ENCODE data around the gene RREB1. TPM values are rescaled to one million over a fixed set of nuclear protein-coding genes. Genes with fewer than 3 reads are reported as not detected.
"Not testable (repeated sequence)": the region's sequence is repeated elsewhere in the genome, so short reads cannot be mapped to it uniquely, and the experiment has no call there.

RREB1 gene
- total RNA-seq, 1 donor from 2014 or later, result 16.6 TPM

- FAIRE-seq (no peak), DNase-seq (ENCODE audit: low read depth) (peak; percentile 44)
- no peak overlapping the region for H3K4me3 ChIP-seq (ENCODE audit: low read depth, low read length)
- no peak for TF ChIP-seq CTCF (IDR thresholded peaks at IDR 0.05; ENCODE audit: insufficient read depth, low read length, severe bottlenecking)
- H3K36me3 ChIP-seq (ENCODE audit: control insufficient read depth, insufficient read depth, low read length), result no peaks in the 10 kb centered on the region
- H3K27me3 ChIP-seq (ENCODE audit: control insufficient read depth, insufficient read depth, low read length), result no peaks in the 10 kb centered on the region
Measured at GRCh38 chr6:7156643-7157278, 49.0 kb downstream of the RREB1 start.

GRCh38 chr6:7157307-7157706 is 49.5 kb downstream of the RREB1 start:
- not testable (repeated sequence) for H3K27me3 ChIP-seq (ENCODE audit: control insufficient read depth, insufficient read depth, low read length); H3K4me3 ChIP-seq (ENCODE audit: low read depth, low read length); FAIRE-seq; H3K36me3 ChIP-seq (ENCODE audit: control insufficient read depth, insufficient read depth, low read length); DNase-seq (ENCODE audit: low read depth)

- Histone ChIP-seq H3K36me3 (ENCODE audit: control insufficient read depth, insufficient read depth, low read length) (no peaks in the 10 kb centered on the region), H3K4me3 (ENCODE audit: low read depth, low read length) (no peak overlapping the region), H3K27me3 (ENCODE audit: control insufficient read depth, insufficient read depth, low read length) (no peaks in the 10 kb centered on the region)
- TF ChIP-seq CTCF (IDR thresholded peaks at IDR 0.05; ENCODE audit: insufficient read depth, low read length, severe bottlenecking), result no peak
- DNase-seq (ENCODE audit: low read depth), result no peak
- no peak for FAIRE-seq
Measured at GRCh38 chr6:7157752-7158616, 50.2 kb downstream of the RREB1 start.

- FAIRE-seq, result no peak
- TF ChIP-seq CTCF (IDR thresholded peaks at IDR 0.05; ENCODE audit: insufficient read depth, low read length, severe bottlenecking), result no peak
- no peaks in the 10 kb centered on the region for H3K27me3 ChIP-seq (ENCODE audit: control insufficient read depth, insufficient read depth, low read length)
- no peak overlapping the region for H3K4me3 ChIP-seq (ENCODE audit: low read depth, low read length)
- DNase-seq (ENCODE audit: low read depth), result no peak
- peaks cover 4% of the 10 kb centered on the region for H3K36me3 ChIP-seq (ENCODE audit: control insufficient read depth, insufficient read depth, low read length)
Measured at GRCh38 chr6:7159790-7160525, 52.2 kb downstream of the RREB1 start.

GRCh38 chr6:7161253-7161623 is 53.5 kb downstream of the RREB1 start:
- FAIRE-seq (no peak), DNase-seq (ENCODE audit: low read depth) (no peak)
- no peaks in the 10 kb centered on the region for H3K27me3 ChIP-seq (ENCODE audit: control insufficient read depth, insufficient read depth, low read length)
- H3K36me3 ChIP-seq (ENCODE audit: control insufficient read depth, insufficient read depth, low read length), result peaks cover 5% of the 10 kb centered on the region
- H3K4me3 ChIP-seq (ENCODE audit: low read depth, low read length), result no peak overlapping the region
- TF ChIP-seq CTCF (IDR thresholded peaks at IDR 0.05; ENCODE audit: insufficient read depth, low read length, severe bottlenecking), result no peak

GRCh38 chr6:7161845-7162244 is 54.1 kb downstream of the RREB1 start:
- no peak for FAIRE-seq

More at GRCh38 chr6:7161845-7162244, 54.1 kb downstream of the RREB1 start:
- no peaks in the 10 kb centered on the region for H3K27me3 ChIP-seq (ENCODE audit: control insufficient read depth, insufficient read depth, low read length)
- DNase-seq (ENCODE audit: low read depth), result no peak
- no peak for TF ChIP-seq CTCF (IDR thresholded peaks at IDR 0.05; ENCODE audit: insufficient read depth, low read length, severe bottlenecking)
- peaks cover 5% of the 10 kb centered on the region for H3K36me3 ChIP-seq (ENCODE audit: control insufficient read depth, insufficient read depth, low read length)
- no peak overlapping the region for H3K4me3 ChIP-seq (ENCODE audit: low read depth, low read length)

All from bronchial epithelial cell (primary cell).